HEK293 (cell line): ENCODE data around the gene CTBP2.

Experiments used
- GLIS1 ChIP-seq: fragments of 450-650 bp; formaldehyde crosslinking; IDR thresholded peaks from 2 replicates; pipeline ENCODE4 v1.5.1; 2016; ENCODE audit warnings: missing biosample characterization, missing genetic modification characterization
- PRDM1 ChIP-seq: fragments of 450-650 bp; formaldehyde crosslinking; IDR thresholded peaks from 2 replicates; pipeline ENCODE4; 2016; ENCODE audit warnings: missing biosample characterization, missing genetic modification characterization
- ZNF140 ChIP-seq: fragments of 450-650 bp; formaldehyde crosslinking; IDR thresholded peaks from 2 replicates; pipeline ENCODE4 v1.5.1; 2016; ENCODE audit warnings: missing biosample characterization, missing genetic modification characterization
- ZNF184 ChIP-seq: fragments of 450-650 bp; IDR thresholded peaks from 2 replicates; pipeline ENCODE4 v1.5.1; 2018; ENCODE audit warnings: missing biosample characterization, mild to moderate bottlenecking, missing genetic modification characterization
- ZNF350 ChIP-seq: fragments of 450-650 bp; formaldehyde crosslinking; IDR thresholded peaks from 2 replicates; pipeline ENCODE4 v1.5.0; 2017; ENCODE audit warnings: missing biosample characterization, mild to moderate bottlenecking, missing genetic modification characterization
- ZNF530 ChIP-seq: fragments of 450-650 bp; formaldehyde crosslinking; IDR thresholded peaks from 2 replicates; pipeline ENCODE4 v1.5.1; 2016; ENCODE audit warnings: low read depth, missing biosample characterization, missing genetic modification characterization
- ZNF580 ChIP-seq: fragments of 450-650 bp; formaldehyde crosslinking; IDR thresholded peaks from 2 replicates; pipeline ENCODE4 v1.5.1; 2016; ENCODE audit warnings: missing biosample characterization, missing genetic modification characterization
- ZSCAN16 ChIP-seq: fragments of 450-650 bp; formaldehyde crosslinking; IDR thresholded peaks from 2 replicates; pipeline ENCODE4 v1.5.1; 2016; ENCODE audit warnings: missing biosample characterization, missing genetic modification characterization
- TF ChIP-seq, protein P1 (sequence below): fragments of 450-650 bp; formaldehyde crosslinking; IDR thresholded peaks from 2 replicates; pipeline ENCODE4 v1.5.1; 2016; ENCODE audit warnings: missing biosample characterization, missing genetic modification characterization

DNA sequence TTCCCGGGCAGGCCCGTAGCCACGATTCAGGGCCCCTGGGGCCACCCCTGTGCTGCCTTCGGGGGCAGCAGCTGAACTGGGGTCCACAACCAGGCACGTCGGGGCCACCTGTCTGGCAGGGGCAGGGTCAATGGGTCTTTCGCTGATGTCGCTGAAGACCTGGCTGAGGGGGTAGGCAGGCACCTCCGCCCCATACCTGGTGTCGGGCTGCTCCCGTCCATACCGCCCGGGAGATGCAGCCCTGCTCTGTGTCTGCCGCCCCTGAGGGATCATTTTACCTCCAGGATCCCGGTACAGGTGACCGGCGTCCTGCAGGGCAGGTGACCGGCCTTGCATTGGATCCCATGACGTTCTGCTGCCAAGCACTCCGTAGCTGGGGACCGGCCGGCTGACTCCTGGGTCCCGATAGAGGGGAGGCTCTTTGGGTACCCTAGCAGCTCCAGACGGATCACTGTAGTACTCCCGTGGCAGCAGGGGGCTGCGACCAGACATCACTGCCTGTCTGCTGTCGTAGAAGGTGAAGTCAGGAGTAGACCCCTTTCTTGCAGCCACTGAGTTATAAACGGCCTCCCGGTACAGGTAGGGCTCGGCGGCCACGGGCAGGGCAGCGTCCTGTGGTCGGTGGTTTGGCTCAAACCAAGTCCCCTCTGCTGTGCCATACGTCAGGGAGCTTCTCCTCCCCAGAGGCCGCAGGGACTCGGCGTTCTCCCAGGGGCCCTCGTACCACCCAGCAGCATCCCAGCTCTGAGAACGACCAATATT, 133.2 kb downstream of the CTBP2 start:
- TF ChIP-seq, protein P1, sequence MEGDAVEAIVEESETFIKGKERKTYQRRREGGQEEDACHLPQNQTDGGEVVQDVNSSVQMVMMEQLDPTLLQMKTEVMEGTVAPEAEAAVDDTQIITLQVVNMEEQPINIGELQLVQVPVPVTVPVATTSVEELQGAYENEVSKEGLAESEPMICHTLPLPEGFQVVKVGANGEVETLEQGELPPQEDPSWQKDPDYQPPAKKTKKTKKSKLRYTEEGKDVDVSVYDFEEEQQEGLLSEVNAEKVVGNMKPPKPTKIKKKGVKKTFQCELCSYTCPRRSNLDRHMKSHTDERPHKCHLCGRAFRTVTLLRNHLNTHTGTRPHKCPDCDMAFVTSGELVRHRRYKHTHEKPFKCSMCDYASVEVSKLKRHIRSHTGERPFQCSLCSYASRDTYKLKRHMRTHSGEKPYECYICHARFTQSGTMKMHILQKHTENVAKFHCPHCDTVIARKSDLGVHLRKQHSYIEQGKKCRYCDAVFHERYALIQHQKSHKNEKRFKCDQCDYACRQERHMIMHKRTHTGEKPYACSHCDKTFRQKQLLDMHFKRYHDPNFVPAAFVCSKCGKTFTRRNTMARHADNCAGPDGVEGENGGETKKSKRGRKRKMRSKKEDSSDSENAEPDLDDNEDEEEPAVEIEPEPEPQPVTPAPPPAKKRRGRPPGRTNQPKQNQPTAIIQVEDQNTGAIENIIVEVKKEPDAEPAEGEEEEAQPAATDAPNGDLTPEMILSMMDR (tag by site-specific recombination): no peak
- TF ChIP-seq ZNF184 (no peak), GLIS1 (tag by site-specific recombination) (no peak), PRDM1 (tag by site-specific recombination) (no peak), ZNF350 (no peak), ZNF140 (tag by site-specific recombination) (no peak), ZSCAN16 (tag by site-specific recombination) (no peak), ZNF580 (no peak), ZNF530 (no peak)
